K562 (cell line): Measurements from ENCODE around the gene AVPR1B. TPM values are rescaled to one million over a fixed set of nuclear protein-coding genes. Genes with fewer than 3 reads are reported as not detected.
A peak's percentile ranks its signal among the peaks of the same experiment; 100 is the strongest.

ENCODE experiments used
- ATAC-seq: fragments of 200-7000 bp; cut with Tn5 transposase; 3 replicates; pipeline ENCODE4 v1.9.1; 2020; ENCODE audit warnings: moderate library complexity
- BruUV-seq: library from RNA; stranded (reverse); fragments of 400-500 nt; replicated peaks from 2 replicates; lab custom pipeline; 2021; lab: Mats Ljungman, UMichigan
- CTCF ChIA-PET: fragments of 300-600 bp; formaldehyde crosslinking; extraction: SDS; loops from one replicate; lab custom pipeline; 2021; ENCODE audit warnings: low intra/inter-chr PET ratio; lab: Yijun Ruan, JAX
- POLR2A ChIA-PET: fragments of 300-600, 350-650 bp; sonication (Branson Sonifier 250); formaldehyde crosslinking; extraction: SDS; loops from one replicate; lab custom pipeline; 2021; ENCODE audit warnings: antibody characterized with exemption, inconsistent platforms; lab: Yijun Ruan, JAX
- DNase-seq, 4 experiments: peaks; one replicate each; pipeline versions ENCODE4 v3.0.0 to v3.0.0-alpha.2; 2011 to 2018; ENCODE audit warnings: low spot score in 3 of 4, mixed read lengths in 3 of 4; ENCODE audit errors: extremely low read depth in 1 of 4
- FAIRE-seq: peaks from 2 replicates; lab custom pipeline; 2011; peaks lifted over from hg19 to GRCh38; lab: Jason Lieb, UNC
- H2AFZ ChIP-seq: 2 replicates; pipeline ENCODE4 v1.6.0; 2011; ENCODE audit warnings: low read depth, low read length, control low read depth, inconsistent platforms
- H3K27ac ChIP-seq: fragments of 200-600 bp; 3 replicates; pipeline ENCODE4 v1.8.0; 2011; ENCODE audit warnings: low read depth, mild to moderate bottlenecking, control low read depth, inconsistent platforms, low read length, moderate library complexity, mixed read lengths; ENCODE audit errors: extremely low read depth
- H3K27me3 ChIP-seq, 2 experiments: fragments of 300-600 bp in 1 of 2; 2 replicates in 1 of 2; 3 replicates in 1 of 2; pipeline versions ENCODE4 v1.6.0 to v1.8.0; 2011; ENCODE audit warnings: inconsistent platforms in 2 of 2, low read length in 2 of 2, mild to moderate bottlenecking in 1 of 2, mixed read lengths in 1 of 2, moderate library complexity in 1 of 2; ENCODE audit not compliant: control insufficient read depth in 2 of 2, insufficient read depth in 2 of 2
- H3K36me3 ChIP-seq: fragments of 300-600 bp; 3 replicates; pipeline ENCODE4 v1.8.0; 2011; ENCODE audit warnings: mild to moderate bottlenecking, low read length, inconsistent platforms; ENCODE audit not compliant: control insufficient read depth, insufficient read depth
- H3K4me1 ChIP-seq, 2 experiments: fragments of 200-600 bp in 1 of 2; replicated peaks in 1 of 2; 2 replicates in 1 of 2; 3 replicates in 1 of 2; pipeline versions ENCODE4 v1.5.1 to v1.8.0; 2011; ENCODE audit warnings: inconsistent platforms in 2 of 2, low read length in 2 of 2, mild to moderate bottlenecking in 1 of 2, mixed read lengths in 1 of 2, moderate library complexity in 1 of 2; ENCODE audit not compliant: control insufficient read depth in 2 of 2, insufficient read depth in 2 of 2
- H3K4me2 ChIP-seq: 2 replicates; pipeline ENCODE4 v1.6.1; 2011; ENCODE audit warnings: low read length, control low read depth, inconsistent platforms, mixed read lengths; ENCODE audit not compliant: insufficient read depth
- H3K4me3 ChIP-seq: fragments of 200-600 bp; sonication (generic), shearing (Covaris generic); 2 replicates; pipeline ENCODE4 v1.5.1; 2016; ENCODE audit warnings: control low read depth, inconsistent platforms
- H3K79me2 ChIP-seq: fragments of 200-600 bp; 3 replicates; pipeline ENCODE4 v1.8.0; 2011; ENCODE audit warnings: low read length, inconsistent platforms; ENCODE audit not compliant: control insufficient read depth, insufficient read depth
- H3K9ac ChIP-seq, 2 experiments: 2 replicates each; pipeline versions ENCODE4 v1.6.0 to v1.6.1; 2011; ENCODE audit warnings: low read depth in 2 of 2, low read length in 2 of 2, control low read depth in 1 of 2, inconsistent platforms in 1 of 2, mild to moderate bottlenecking in 1 of 2, mixed read lengths in 1 of 2; ENCODE audit not compliant: insufficient read depth in 1 of 2
- H3K9me1 ChIP-seq: one replicate; pipeline ENCODE4 v1.6.0; 2011; ENCODE audit warnings: inconsistent platforms, mild to moderate bottlenecking, low read length, moderate library complexity; ENCODE audit not compliant: control insufficient read depth, insufficient read depth
- H3K9me3 ChIP-seq: replicated peaks from 2 replicates; pipeline ENCODE4 v1.5.1; 2011; ENCODE audit warnings: low read depth, low read length, inconsistent platforms; ENCODE audit not compliant: control insufficient read depth, insufficient read depth
- H4K20me1 ChIP-seq: replicated peaks from 2 replicates; pipeline ENCODE4 v1.6.1; 2011; ENCODE audit warnings: low read length, inconsistent platforms, mixed read lengths; ENCODE audit not compliant: control insufficient read depth, insufficient read depth
- ATF1 ChIP-seq, 2 experiments: fragments of 450-650 bp in 1 of 2; IDR thresholded peaks; 2 replicates each; pipeline ENCODE4 v1.6.1; 2016; ENCODE audit warnings: missing compliant biosample characterization in 1 of 2, missing genetic modification characterization in 1 of 2
- CHAMP1 ChIP-seq: fragments of 450-650 bp; IDR thresholded peaks from 2 replicates; pipeline ENCODE4 v1.6.1; 2016; ENCODE audit warnings: mild to moderate bottlenecking
- HMBOX1 ChIP-seq: sonication (generic); IDR thresholded peaks from 2 replicates; pipeline ENCODE4 v1.6.1; 2016
- NCOA2 ChIP-seq, 2 experiments: fragments of 450-650 bp; IDR thresholded peaks; 2 replicates each; pipeline ENCODE4 v1.6.1; 2018; ENCODE audit warnings: mild to moderate bottlenecking in 2 of 2, moderate library complexity in 1 of 2; ENCODE audit not compliant: partially characterized antibody in 2 of 2
- TEAD1 ChIP-seq, 2 experiments: fragments of 450-650 bp in 1 of 2; sonication (generic) in 1 of 2; formaldehyde crosslinking; IDR thresholded peaks; 2 replicates each; pipeline versions ENCODE4 v1.4.0 to v1.8.0; 2020 to 2022; ENCODE audit warnings: mild to moderate bottlenecking in 2 of 2, missing genetic modification reagents in 1 of 2
- ZNF23 ChIP-seq: fragments of 250-450 bp; sonication (Bioruptor Pico); IDR thresholded peaks from 2 replicates; pipeline ENCODE4 v1.4.0; 2020; ENCODE audit warnings: mild to moderate bottlenecking
- ZNF263 ChIP-seq: sonication (generic); formaldehyde crosslinking; IDR thresholded peaks from 2 replicates; pipeline ENCODE4 v1.8.0; 2022; ENCODE audit warnings: mild to moderate bottlenecking, missing genetic modification reagents, borderline replicate concordance
- ZNF3 ChIP-seq: fragments of 250-450 bp; sonication (Bioruptor Pico); IDR thresholded peaks from 2 replicates; pipeline ENCODE4 v1.5.0; 2021; ENCODE audit warnings: mild to moderate bottlenecking, moderate library complexity
- WGBS: fragments of 100-300 bp; shearing (Covaris generic); methylation state at CpG from one replicate; pipeline ENCODE4 v1.1.6; 2016; ENCODE audit warnings: low coverage, mixed read lengths; ENCODE audit not compliant: insufficient coverage; ENCODE audit errors: missing lambda C conversion rate; 5-methylcytosine and 5-hydroxymethylcytosine counted together
- in situ Hi-C: fragments of 300-500 bp; cut with MboI; formaldehyde crosslinking; loops from 4 replicates; pipeline ENCODE4 v1.15.0; 2018; ENCODE audit warnings: inconsistent platforms, mixed read lengths
- intact Hi-C: fragments of 100-400 bp; cut with micrococcal nuclease; formaldehyde crosslinking; loops from 2 replicates; pipeline ENCODE4 v1.14.2; 2022
- polyA plus RNA-seq, 8 experiments: library from polyadenylated mRNA; depleted of rRNA in 4 of 8; stranded (reverse) in 5 of 8; unstranded in 3 of 8; fragments of >200 nt; fragmentation: Nextera tagmentation in 2 of 8; fragmentation: Illumina TruSeq in 1 of 8; extraction: Ambion mirVana in 2 of 8; extraction: Trizol in 1 of 8; gene quantifications; 2 replicates each; pipeline versions ENCODE4 v1.2.1 to v1.2.3, GENCODE V29; 2011 to 2014; ENCODE audit warnings: inconsistent platforms in 1 of 8, missing spikeins in 1 of 8
- total RNA-seq, 7 experiments: library from RNA; depleted of rRNA in 6 of 7; stranded (reverse); fragments of >200 nt in 6 of 7; fragmentation: Illumina TruSeq in 2 of 7; extraction: Trizol in 2 of 7; gene quantifications; 2 replicates each; pipeline versions ENCODE4 v1.2.1 to v1.2.3, GENCODE V29; 2011 to 2021; ENCODE audit warnings: low replicate concordance in 1 of 7
- TF ChIP-seq, protein P1 (sequence below): fragments of 450-650 bp; IDR thresholded peaks from 2 replicates; pipeline ENCODE4 v1.6.1; 2018; ENCODE audit warnings: mild to moderate bottlenecking, low read depth; ENCODE audit not compliant: partially characterized antibody
- TF ChIP-seq, protein P2 (sequence below): IDR thresholded peaks from 3 replicates; pipeline ENCODE4 v1.6.1; 2011; ENCODE audit warnings: borderline replicate concordance, mild to moderate bottlenecking; ENCODE audit not compliant: insufficient read length, insufficient read depth

AVPR1B gene
- total and polyA plus RNA-seq, 9 of the 15 experiments (the other 6 are each of a cell fraction or from before 2014, with no cell fraction given), result not detected

DNA sequence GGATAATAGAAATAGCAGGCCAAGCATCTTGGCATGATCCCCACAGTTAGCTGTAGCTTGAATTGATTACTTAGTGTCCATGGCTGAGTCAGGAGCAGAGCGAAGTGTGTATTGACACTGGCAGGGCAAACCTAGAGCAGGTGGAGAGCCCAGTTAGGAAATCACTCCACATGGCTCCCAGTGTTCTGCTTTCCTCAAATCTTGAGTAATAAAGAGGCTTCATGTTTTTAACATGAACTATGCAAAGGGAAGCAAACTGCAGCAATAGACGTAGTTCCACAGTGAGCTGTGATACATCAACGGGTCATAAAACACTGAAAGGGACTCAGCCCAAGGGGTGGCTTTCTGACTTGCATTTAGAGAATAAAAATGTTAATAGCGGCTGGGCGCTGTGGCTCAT lies 35.3 kb downstream of the AVPR1B start (continued):
- TF ChIP-seq CHAMP1, result no peak

- peaks cover 21 to 43% of the 10 kb centered on the region in 2 experiments for H3K27me3 ChIP-seq
- WGBS, result under 1% methylated on average over 8 of the region's 8 CpGs
- FAIRE-seq (no peak), ATAC-seq (no peak), DNase-seq (no peak)
- no peaks in the 10 kb centered on the region for H3K9me3 ChIP-seq
- H3K79me2 ChIP-seq, result no peaks in the 10 kb centered on the region
- ChIA-PET POLR2A (interaction anchor here (1.1 to 2.0 kb wide), 3 partner anchors 17 to 25 kb away, joined by 4 to 8 read pairs (median 5); no protein-coding TSS in a partner anchor), CTCF (no interaction called here)
- H3K27ac ChIP-seq, result no peak overlapping the region
- H3K36me3 ChIP-seq, result no peaks in the 10 kb centered on the region
- H3K4me1 ChIP-seq, result 0 out of 5 replicates have a peak, but pooled peaks cover 0 to under 1% of the 10 kb centered on the region in 2 experiments
- H2AFZ ChIP-seq, result no peak overlapping the region
- no peaks in the 10 kb centered on the region for H4K20me1 ChIP-seq
- H3K4me2 ChIP-seq, result no peak overlapping the region
- intact Hi-C loops, result no loop called here
- BruUV-seq, result no TSS peak
- H3K9ac ChIP-seq, result no peak overlapping the region
- no peak overlapping the region for H3K4me3 ChIP-seq
- no peaks in the 10 kb centered on the region for H3K9me1 ChIP-seq
- in situ Hi-C loops, result no loop called here
- no peak for TF ChIP-seq NCOA2 (IDR thresholded peaks at IDR 0.05; ENCODE audit: partially characterized antibody in 2 of 2)
- no peak for TF ChIP-seq ZNF23 (CRISPR knock-in tag)
- TF ChIP-seq HMBOX1, result no peak
- TF ChIP-seq, protein P1, sequence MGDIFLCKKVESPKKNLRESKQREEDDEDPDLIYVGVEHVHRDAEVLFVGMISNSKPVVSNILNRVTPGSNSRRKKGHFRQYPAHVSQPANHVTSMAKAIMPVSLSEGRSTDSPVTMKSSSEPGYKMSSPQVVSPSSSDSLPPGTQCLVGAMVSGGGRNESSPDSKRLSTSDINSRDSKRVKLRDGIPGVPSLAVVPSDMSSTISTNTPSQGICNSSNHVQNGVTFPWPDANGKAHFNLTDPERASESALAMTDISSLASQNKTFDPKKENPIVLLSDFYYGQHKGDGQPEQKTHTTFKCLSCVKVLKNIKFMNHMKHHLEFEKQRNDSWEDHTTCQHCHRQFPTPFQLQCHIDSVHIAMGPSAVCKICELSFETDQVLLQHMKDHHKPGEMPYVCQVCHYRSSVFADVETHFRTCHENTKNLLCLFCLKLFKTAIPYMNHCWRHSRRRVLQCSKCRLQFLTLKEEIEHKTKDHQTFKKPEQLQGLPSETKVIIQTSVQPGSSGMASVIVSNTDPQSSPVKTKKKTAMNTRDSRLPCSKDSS, result no peak
- peak in 1 of 2 experiments; percentile 42; a peak in 1 of 4 replicates for TF ChIP-seq TEAD1 (CRISPR knock-in tag; IDR thresholded peaks at IDR 0.05)
- no peak for TF ChIP-seq ZNF3
- TF ChIP-seq, protein P2, sequence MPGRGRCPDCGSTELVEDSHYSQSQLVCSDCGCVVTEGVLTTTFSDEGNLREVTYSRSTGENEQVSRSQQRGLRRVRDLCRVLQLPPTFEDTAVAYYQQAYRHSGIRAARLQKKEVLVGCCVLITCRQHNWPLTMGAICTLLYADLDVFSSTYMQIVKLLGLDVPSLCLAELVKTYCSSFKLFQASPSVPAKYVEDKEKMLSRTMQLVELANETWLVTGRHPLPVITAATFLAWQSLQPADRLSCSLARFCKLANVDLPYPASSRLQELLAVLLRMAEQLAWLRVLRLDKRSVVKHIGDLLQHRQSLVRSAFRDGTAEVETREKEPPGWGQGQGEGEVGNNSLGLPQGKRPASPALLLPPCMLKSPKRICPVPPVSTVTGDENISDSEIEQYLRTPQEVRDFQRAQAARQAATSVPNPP, result no peak
- TF ChIP-seq ZNF263 (CRISPR knock-in tag), result no peak
- no peak for TF ChIP-seq ATF1 (CRISPR knock-in tag; IDR thresholded peaks at IDR 0.05)
- TF ChIP-seq ATF1 (tag; IDR thresholded peaks at IDR 0.05), result no peak
These were observed 37.0 kb downstream of the AVPR1B start for GRCh38 chr1:206080026-206080820.
